Hematopoietic multipotent progenitor cell (in vitro differentiated cells): ENCODE results near the gene PUS1. TPM values are rescaled to one million over a fixed set of nuclear protein-coding genes. Genes with fewer than 3 reads are reported as not detected.

Experiments
- DNase-seq, 3 donors: peaks; one replicate each; pipeline ENCODE4 v3.0.0-alpha.2; 2011 to 2015; ENCODE audit warnings: low read depth in 2 of 3, low spot score in 2 of 3
- total RNA-seq: library from RNA; depleted of rRNA; stranded (reverse); fragments of >200 nt; gene quantifications from one replicate; pipeline ENCODE4 v1.2.3, GENCODE V29; 2012

PUS1 gene
- total RNA-seq, 1 donor, result 30.2 TPM

DNA sequence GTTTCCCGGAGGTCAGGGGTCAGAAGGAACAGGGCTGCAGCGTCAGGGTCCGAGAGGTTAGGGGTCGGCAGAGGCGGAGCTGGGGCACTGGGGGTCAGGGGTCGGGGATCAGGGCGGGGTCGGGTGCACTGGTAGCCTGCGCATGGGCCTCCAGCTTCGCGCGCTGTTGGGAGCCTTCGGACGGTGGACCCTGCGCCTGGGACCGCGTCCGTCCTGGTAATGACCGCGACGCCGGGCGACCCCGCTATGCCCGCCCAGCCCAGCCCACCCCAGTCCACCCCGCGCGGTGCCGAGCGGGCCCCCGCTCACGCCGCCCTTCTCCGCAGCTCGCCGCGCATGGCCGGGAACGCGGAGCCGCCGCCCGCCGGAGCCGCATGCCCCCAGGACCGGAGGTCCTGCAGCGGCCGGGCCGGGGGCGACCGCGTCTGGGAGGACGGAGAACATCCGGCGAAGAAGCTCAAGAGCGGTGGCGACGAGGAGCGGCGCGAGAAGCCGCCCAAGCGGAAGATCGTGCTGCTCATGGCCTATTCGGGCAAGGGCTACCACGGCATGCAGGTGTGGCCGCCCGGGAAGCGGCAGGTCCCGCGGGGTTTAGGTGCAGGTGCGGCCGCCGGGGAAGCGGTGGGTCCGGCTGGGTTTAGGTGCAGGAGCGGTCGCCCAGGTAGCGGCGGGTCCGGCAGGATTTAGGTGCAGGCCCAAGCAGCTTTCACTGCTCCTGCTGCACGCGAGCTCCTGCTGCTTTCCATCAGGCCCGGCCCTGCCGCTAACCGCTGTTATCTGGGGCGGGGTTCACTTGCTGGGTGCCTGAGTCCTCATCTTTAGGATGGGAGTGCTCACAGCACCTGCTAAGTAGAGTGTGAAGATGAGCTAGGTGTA is 743 bp downstream of the PUS1 start:
- DNase-seq, result no peak

DNA sequence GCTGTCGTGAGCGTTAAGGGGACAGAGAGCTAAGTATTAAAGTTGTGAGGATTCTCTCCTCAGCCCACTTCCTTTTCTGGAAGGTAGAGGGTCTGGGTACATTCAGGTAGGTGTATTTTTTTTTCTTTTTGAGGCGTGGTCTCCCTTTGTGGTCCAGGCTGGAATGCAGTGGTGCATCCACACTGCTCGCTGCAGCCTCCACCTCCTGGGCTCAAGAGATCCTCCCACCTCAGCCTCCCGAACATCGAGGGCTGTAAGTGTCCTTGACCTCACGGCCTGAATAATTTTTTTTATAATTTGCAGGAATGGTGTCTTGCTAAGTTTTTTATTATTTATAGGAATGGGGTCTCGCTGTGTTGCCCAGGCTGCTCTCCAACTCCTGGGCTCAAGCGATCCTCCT is 1.4 kb downstream of the PUS1 start:
- DNase-seq, result no peak

DNA sequence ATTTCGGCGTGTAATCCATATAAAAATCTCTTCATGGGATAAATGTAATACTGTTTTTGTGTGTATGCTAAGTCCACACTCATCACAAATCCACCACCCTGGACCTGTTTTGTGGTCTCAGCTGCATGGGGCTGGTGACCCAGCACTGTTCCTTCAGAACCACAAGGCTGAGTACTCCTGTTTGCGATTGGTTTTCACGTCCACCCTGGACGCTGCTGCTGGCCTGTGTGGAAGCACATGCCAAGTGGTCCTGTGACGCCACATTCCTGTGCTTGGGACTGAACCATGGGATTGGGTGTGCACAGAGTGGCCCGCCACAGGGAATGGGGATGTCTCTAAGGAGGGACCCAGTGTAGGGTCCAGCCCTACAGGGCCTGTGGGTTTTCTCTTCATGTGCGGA is 4.3 kb downstream of the PUS1 start:
- no peak for DNase-seq

DNA sequence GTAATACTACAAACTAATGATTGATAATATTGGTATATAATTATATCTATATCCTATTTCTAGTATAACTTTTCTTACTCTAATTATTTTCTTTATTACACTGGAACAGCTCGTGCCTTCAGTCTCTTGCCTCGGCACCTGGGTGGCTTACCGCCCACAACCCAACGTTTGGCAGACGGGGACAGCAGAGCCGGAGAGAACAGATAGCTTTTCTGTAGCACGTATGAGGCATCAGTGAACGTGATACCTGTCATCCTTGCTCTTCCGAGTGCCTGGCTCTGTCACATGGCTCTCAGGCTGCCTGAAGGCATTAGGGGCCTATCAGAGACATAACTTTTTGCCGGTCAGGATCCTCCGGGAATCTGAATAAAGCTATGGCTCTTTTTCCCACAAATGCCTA is 5.5 kb downstream of the PUS1 start:
- DNase-seq, result no peak

DNA sequence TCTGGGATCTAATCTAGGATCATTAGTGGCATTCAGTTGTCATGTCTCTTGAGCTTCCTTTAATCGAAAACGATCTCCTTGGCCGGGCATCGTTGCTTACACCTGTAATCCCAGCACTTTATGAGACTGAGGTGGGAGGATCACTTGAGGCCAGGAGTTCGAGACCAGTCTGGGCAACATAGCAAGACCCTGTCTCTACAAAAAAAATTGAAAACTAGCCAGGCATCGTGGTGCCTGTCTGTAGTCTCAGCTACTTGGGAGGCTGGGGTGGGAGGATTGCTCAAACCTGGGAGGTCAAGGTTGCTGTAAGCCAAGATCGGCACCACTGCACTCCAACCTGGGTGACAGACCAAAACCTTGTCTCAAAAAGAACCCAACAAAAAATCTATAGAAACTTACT is 9.0 kb downstream of the PUS1 start:
- no peak for DNase-seq

DNA sequence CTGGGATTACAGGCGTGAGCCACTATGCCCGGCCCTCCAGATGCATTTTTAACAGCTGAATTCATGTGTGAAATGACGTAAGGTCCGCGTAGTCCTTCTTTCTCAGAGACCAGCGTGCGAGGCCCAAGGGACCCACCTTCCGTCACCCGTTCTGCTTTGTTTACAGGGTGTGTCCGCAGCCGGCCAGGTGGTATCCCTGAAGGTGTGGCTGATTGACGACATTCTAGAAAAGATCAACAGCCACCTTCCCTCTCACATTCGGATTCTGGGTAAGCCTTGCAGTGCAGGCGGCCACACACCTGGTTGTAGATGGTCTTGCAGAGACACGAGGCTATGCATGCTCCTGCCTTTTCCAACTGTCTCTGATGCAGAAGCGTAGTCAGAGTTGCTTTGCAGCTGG is 9.9 kb downstream of the PUS1 start:
- no peak for DNase-seq

DNA sequence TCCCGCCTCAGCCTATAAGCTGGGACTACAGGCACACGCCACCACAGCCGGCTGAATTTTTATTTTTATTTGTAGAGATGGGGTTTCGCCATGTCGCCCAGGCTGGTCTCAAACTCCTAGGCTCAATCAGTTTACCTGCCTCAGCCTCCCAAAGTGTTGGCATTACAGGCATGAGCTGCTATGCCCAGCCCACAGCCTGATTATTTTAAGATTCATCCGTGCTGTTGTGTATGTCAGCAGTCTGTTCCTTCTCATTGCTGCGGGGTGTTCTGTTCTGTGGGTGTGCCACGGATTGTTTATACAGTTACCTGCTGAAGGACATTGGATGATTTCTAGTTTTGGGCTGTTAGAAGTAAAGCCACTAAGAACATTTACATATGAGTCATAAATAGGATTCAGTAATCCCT is 11.1 kb downstream of the PUS1 start:
- DNase-seq, result no peak

DNA sequence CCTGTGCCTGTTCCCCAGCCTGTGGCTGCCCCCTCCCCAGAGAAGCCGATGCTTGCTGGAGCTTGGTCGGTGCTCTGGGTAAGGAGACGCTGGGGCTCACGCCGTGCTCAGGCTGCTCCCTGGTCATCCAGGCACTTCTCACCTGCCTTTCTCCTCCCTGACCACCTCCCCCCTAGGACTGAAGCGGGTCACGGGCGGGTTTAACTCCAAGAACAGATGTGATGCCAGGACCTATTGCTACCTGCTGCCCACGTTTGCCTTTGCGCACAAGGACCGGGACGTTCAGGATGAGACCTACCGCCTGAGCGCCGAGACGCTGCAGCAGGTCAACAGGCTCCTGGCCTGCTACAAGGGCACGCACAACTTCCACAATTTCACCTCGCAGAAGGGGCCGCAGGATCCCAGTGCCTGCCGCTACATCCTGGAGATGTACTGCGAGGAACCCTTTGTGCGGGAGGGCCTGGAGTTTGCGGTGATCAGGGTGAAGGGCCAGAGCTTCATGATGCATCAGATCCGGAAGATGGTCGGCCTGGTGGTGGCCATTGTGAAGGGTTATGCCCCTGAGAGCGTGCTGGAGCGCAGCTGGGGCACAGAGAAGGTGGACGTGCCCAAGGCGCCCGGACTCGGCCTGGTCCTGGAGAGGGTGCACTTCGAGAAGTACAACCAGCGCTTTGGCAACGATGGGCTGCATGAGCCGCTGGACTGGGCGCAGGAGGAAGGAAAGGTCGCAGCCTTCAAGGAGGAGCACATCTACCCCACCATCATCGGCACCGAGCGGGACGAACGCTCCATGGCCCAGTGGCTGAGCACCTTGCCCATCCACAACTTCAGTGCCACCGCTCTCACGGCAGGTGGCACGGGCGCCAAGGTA is 12.3 kb downstream of the PUS1 start:
- DNase-seq, result no peak

DNA sequence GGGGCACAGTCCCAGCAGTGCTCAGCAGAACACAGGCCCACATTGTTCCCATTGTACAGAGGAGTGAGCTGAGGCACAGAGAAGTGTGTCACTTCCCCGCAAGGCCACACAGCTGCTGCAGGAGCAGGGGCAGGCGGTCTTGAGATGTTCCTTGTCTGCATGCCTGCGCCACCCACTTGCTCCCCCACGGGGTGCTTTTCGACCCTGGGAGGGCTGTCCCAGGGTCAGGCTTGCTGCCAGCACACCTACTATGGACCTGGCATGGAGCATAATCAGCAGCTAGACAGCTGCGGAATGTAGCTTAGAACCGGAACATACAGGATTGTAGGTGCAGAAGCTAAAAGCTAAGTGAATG is 12.9 kb downstream of the PUS1 start:
- DNase-seq, result no peak

DNA sequence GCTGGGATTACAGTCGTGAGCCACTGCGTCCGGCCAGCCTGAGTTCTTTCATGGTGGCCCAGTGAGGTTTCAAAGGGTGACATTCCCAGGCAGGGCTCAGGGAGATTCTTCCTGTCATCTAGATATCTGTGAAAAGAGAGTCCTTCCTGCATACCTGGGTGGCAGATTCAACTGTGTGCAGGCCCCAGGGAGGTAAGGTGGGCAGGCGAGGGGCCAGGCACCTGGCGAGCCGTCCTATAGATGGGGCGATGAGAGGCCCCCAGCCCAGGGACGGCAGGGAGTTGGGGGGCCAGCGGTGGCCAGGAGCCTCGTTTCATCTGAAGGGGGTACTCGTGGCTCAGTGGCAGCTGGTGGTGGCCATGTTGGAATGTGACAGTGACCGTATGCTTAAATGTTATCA is 13.6 kb downstream of the PUS1 start:
- no peak for DNase-seq

DNA sequence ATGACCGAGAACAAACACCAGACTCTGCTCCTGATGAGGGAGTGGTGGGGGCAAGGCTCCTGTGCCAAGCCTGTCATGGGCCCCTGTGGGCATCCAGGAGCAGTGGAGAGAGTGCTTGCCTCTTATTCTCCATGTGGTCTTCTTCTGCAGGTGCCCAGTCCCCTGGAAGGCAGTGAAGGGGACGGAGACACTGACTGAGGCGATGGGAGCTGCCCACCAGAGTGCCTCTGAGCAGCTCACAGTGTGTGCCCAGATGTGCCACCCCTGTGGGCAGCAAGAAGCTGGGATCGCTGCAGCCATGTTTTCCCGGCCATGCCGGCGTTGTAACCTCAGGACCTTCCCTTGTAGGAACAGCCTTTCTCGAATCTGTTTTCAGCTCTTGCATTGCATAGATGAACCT is 14.3 kb downstream of the PUS1 start:
- DNase-seq, result no peak

DNA sequence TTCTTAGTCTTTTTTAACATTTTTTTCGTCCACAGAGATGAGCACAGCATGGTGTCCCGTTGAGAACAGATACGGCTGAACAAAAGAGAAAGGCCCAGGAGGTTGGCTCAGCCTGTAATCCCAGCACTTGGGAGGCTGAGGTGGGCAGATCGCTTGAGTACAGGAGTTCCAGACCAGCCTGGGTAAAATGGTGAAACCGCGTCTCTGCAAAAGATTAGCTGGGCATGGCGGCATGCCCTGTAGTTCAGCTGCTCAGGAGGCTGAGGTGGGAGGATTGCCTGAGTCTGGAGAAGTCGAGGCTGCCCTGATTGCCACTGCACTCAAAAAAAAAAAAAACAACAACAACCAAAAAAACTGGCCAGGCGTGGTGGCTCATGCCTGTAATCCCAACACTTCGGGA is 14.8 kb downstream of the PUS1 start:
- DNase-seq, result no peak

DNA sequence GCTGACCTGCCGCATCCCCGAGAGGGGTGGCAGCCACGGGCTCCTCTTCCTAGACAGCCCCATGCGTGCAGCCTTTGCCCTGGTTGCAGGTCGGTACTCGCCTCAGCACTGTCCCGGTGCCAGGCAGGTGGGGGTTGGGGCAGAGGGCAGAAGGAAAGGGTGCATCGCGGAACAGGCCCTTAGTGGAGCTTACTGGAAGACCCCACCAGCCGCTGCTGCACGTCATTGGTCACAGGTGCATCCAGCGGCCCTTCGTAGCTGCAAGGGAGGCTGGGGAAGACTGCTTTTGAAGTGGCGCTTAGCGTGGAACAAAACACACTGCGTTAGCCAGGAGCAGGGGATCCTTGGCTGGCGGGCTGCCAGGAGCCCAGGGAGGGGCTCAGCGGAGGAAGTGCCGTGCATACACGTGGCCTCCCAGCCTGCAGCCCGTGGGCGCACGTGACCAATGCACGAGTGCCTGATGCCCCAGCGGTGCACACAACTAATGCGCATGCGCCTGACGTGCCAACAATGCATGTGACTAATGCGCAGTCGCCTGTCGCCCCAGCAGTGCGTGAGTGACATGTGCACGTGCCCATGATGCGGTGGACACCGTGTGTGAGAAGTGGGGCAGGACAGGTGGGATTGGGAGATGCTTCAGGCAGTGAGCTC is 15.7 kb downstream of the PUS1 start:
- DNase-seq, result no peak

DNA sequence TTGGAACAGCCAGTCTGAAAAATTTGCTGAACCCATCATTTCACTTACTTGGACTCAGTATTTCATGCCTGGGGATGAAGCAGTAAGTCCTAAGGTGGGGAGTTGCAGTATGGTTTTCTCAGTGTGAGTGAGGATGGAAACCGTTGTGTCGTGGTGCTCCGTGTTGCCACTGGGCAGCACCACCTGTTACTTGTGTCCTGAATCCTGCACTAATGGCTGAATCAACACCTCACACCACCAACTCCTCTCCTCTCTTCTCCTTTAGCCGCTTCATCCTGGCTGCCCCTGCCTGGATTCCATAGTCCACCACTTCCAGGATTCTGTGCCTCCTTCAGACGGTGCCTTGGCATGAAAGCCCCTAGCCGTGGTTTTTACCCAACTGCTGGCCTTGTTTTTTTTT is 17.7 kb downstream of the PUS1 start:
- no peak for DNase-seq

DNA sequence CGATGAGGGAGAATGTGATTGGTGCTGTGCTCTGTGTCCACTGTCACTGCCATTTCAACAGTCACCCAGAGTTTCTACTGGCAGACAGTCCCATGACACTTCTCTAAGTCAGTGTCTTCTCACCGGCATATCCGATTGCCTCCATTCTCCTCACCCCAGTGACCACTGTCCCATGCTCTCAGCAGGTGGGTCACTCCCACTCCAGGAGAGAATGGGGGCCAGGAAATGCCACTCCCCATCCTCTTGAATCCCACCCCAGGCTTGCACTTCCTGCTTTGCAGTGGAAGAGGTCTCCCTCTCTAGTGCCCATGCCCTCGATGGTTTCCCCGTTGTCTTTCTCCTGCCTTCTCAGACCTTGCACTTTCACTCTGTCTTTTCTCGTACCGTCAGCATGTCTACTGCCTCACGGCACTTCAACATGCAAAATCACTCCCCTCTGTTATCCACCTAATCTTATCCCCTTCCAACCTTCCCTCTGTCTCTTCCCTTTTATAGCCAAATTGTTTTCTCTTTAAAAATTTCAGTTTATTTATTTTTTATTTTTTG is 18.5 kb downstream of the PUS1 start:
- no peak for DNase-seq

DNA sequence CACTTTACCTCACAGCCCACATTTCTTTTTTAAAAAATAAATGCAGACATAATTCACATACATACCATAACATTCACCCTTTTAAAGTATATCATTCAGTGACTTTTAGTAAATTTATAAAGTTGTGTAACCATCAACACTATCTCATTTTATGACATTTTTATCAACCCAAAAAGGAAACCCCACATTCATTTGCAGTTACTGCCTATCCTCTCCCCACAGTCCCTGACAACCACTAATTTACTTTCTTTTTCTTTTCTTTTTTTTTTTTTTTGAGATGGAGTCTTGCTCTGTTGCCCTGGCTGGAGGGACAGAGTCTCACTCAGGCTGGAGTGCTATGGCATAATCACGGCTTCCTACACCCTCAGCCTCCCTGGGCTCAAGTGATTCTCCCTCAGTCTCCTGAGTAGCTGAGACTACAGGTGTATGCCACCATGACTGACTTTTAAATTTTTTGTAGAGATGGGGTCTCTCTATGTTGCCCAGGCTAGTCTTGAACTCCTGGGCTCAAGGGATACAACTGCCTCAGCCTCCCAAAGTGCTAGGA is 19.2 kb downstream of the PUS1 start:
- peak in 1 of 3 donors; percentile 28 for DNase-seq

DNA sequence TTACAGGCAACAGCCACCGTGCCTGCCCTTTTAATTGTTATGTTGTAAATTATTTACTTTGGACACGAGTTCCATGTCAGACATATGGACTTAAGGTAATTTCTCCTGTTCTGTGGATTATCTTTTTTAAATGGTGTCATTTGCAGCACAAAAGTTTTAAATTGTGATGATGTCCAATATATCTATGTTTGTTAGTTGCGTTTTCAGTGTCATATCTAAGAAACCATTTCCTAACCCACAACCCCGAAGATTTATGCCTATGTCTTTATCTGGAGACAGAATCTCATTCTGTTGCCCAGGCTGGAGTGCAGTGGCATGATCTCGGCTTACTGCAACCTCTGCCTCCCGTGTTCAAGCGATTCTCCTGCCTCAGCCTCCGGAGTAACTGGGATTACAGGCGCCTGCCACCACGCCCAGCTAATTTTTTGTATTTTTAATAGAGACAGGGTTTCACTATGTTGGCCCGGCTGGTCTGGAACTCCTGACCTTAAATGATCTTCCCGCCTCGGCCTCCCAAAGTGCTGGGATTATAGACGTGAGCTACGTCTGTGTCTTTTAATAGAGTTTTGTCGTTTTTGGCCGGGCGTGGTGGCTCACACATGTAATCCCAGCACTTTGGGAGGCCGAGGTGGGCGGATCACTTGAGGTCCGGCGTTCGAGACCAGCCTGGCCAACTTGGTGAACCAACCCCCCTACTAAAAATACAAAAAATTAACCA is 19.8 kb downstream of the PUS1 start:
- peak in 2 of 3 donors; percentile 38 to 74 for DNase-seq

DNA sequence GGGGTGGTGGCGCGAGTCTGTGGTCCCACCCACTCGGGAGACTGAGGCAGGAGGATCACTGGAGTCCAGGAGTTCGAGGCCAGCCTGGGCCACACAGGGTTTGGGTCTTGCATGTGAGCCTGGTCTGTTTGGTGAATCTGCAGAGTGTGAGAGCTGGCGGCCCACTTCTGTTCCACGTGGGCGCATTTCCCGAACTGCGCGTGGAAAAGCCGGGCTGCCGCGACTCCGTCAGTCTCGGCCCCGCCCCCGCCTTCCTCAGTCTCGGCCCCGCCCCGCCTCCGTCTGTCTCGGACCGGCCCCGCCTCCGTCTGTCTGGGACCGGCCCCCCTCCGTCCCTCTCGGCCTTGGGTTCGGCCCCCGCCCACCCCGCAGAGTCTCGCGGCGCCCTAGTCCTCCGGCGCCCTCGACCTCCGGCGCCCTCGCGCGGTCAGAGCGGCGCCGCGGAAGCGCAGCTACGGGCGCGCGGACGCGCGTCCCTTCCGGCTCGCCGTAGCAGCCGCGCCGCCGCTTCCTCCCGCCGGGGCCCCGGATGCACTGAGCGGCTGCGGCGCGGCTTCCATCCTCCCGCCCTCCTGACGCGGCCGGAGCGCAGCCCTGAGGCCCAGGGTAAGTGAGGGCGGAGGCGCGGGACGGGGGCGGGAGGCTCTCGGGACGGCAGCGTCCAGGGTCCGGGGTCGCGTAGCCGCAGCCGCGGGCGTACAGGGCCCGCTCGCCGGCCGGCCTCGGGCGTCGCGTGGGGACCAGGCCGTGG is 20.5 kb downstream of the PUS1 start, which contains the start of gene EP400:
Gene EP400 (plus strand): TSS at position 512 of the 751 bp plus-strand sequence. CDS start 10,678 bp downstream, outside the sequence.
- peak; percentile 88 to 95 (median 95) for DNase-seq

DNA sequence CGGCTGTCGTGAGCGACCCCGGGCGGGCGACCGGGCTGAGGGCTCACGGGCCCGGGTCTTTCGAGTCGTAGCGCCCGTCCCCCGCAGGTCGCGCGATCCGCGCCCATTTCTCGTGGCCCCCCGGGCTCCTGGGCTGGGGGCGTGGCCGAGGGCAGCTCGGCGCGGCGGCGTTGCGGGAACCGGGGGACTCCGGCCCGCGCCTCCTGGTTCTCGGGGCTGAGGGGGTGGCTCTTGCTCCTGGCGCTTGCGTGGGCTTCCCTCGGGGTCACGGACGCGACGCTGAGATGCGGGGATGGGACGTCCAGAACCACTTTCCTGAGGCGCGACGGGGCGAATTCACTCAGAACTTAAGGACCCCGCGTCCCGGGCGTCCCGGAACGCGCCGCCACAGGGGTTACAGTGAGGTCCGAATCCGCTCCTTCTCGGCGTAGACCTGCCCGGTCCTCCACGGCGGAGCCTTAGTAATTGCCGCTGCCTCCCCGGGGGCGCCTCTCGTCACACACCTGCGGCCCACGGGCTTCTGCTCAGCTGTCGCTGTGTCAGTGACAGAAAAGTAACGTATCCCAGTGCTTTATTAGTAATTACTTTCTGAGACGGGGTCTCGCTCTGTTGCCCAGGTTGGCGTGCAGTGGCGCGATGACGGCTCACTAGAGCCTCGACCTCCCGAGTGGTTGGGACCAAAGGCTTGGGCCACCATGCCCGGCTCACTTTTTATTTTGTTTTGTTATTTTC is 21.3 kb downstream of the PUS1 start:
- DNase-seq, result peak in 2 of 3 donors; percentile 35 to 40
